Measurements from ENCODE around the gene SLC4A1.

Gene SLC4A1

DNA sequence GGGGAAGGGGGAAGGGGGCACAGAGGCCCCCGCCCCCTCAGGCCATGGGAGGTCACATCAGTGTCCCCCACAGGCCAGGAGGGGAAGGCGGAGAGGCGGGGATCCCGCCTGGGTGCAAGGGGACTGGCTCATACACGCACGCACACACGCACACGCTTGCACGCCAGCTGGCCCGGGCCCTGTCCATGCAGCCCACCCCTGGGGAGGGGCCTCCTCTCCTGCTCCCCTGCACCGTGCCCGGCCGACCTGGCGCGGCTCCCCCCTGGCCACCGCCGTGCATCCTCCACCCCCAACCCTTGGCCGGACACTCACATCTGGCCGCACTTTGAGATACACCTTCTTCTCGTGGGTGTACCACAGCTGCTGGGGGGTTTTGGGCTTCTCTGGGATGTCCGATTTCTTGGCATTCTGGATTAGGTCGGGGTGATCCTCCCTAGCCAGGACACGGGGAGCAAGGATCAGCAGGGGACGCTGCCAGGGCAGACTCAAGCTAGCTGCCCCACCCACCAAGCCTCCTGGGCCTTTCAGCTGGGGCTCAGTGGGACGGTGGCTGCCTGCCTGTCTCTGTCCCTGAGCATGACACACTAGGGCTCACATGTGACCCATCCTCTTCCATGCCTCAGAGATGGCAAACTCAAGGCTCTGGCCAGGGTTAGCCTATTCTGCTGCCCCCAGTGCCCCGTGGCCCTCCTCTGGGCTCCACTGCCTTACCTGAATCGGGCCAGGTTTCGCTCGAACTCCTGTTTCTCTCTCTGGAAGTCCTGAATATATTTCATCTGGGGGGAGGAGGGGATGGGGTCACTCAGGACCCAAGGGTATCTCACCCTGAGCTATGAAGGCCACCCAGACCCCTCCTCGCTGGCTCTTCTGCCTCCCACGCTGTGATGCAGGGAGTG lies 55.2 kb downstream of the SLC4A1 start:
- no peak for DNase-seq (ENCODE audit: low read depth)
- TF ChIP-seq, protein P1, sequence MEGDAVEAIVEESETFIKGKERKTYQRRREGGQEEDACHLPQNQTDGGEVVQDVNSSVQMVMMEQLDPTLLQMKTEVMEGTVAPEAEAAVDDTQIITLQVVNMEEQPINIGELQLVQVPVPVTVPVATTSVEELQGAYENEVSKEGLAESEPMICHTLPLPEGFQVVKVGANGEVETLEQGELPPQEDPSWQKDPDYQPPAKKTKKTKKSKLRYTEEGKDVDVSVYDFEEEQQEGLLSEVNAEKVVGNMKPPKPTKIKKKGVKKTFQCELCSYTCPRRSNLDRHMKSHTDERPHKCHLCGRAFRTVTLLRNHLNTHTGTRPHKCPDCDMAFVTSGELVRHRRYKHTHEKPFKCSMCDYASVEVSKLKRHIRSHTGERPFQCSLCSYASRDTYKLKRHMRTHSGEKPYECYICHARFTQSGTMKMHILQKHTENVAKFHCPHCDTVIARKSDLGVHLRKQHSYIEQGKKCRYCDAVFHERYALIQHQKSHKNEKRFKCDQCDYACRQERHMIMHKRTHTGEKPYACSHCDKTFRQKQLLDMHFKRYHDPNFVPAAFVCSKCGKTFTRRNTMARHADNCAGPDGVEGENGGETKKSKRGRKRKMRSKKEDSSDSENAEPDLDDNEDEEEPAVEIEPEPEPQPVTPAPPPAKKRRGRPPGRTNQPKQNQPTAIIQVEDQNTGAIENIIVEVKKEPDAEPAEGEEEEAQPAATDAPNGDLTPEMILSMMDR (IDR thresholded peaks at IDR 0.05; ENCODE audit: control insufficient read depth, extremely low read depth, insufficient read depth) = no peak
- no peak overlapping the region for H3K4me3 ChIP-seq (ENCODE audit: low read depth, low read length)

DNA sequence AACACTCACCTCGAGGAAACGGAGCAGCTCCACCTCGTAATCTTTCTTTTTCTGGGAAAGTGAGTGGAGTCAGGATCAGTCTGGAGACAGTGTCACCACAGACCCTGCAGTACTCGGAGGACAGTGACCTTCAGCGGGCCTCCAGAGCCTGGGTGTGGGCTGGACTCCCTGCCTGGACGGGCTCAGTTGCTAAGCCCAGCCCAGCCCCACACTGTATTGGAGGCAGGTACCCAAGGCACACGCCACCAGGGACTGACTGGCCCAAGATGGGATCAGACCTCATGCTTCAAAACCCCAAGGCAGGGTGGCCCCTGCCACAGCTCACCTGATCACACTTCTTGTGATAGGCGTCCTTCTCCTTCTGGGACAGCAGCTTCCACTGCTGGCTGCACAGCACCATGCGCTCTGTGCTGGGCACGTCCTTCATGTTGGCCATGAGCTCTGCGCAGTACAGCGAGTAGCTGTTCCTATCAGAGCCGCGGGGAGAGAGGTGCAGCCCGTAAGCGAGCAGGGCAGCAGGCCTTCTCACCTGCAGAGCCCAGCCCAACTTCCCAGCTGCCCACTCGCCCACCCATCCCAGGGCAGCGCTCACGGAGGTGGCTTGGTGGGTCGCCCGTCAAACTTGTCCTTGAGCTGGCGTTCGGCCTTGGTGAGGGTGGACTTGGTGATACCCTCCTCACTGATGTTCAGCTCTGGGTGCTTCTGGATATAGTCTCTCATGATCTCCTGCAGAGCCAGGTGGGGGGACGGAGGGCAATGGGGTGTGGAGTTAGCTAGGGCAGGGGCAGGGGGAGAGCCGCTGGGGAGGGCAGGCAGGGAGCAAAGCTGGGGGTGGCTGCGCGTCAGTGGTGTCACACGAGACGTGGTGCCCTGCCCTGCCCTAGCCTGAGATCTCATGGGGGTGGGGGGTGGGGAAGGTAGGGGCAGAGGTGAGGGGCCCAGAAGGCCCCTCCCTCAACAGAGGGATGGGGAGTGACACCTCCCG lies 56.4 kb downstream of the SLC4A1 start:
- DNase-seq (ENCODE audit: low read depth) = no peak
- TF ChIP-seq, protein P1 (IDR thresholded peaks at IDR 0.05; ENCODE audit: control insufficient read depth, extremely low read depth, insufficient read depth) = no peak
- no peak overlapping the region for H3K4me3 ChIP-seq (ENCODE audit: low read depth, low read length)

DNA sequence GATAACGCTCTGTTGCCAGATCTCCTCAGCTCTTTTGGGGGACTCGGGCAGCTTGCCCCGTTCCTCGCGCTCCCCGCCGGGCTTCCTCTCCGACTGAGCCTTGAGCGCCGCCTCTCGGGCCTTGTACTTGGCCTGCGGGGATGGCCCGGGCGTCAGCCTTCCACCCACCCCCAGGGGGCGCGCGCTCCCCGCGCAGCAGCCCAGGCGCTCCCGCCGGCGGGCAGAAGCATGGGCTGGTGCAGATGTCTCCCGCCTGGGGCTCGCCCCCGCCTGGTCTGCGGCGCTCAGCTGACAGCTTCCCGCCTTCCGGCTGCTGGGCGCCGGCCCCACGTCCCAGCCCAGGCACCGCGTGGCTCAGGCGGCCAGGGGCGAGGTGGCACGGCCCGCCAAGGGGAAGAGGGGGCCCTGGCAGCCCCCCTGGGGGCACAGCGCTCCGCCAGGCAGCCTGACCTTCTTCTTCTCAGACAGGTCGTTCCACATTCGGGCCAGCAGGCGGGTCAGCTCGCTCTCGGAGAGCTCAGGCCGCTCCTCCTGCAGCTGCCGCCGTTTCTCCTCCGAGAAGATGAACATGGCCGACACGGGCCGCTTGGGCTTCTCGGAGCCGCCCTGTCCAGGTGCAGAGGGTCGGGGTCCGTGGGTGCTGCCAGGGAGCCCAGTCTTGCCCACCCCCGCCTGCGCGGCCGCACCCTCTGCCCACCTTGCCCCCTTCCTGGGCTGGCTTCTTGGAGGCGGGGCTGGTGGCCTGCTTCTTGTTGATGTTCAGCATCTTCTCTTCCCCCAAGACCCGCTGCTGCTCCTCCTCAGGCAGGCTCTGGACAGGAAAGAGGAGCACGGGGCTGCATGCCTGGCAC lies 57.4 kb downstream of the SLC4A1 start:
- TF ChIP-seq, protein P1 (IDR thresholded peaks at IDR 0.05; ENCODE audit: control insufficient read depth, extremely low read depth, insufficient read depth) = no peak
- no peak for DNase-seq (ENCODE audit: low read depth)
- H3K4me3 ChIP-seq (ENCODE audit: low read depth, low read length) = no peak overlapping the region

DNA sequence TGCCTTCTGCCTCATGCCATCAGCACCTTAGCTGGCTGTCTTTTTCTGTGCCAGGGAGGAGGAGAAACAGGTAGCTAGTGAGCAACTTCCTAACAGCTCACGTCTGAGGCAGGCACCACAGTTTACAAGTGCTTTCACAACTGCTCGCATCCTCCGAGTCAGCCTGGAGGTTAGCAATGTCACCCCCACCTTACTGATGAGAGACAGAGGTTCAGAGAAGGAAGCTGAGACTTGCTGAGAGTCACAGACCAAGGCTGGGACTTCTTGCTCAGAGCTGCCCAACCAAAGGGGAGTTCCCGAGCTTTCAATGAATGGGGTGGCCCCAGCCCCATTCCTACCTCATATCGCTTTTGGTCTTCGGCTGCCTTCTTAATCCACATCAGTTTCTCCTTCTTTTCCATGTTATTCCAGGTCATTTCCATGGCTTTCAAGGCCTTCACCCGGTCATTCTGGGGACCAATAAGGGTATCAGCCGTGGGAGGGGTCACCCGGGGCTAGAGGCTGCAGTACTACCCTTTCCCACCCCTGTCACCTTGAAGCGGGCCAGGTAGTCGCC lies 58.1 kb downstream of the SLC4A1 start:
- no peak for DNase-seq (ENCODE audit: low read depth)
- TF ChIP-seq, protein P1 (IDR thresholded peaks at IDR 0.05; ENCODE audit: control insufficient read depth, extremely low read depth, insufficient read depth) = no peak
- no peak overlapping the region for H3K4me3 ChIP-seq (ENCODE audit: low read depth, low read length)

DNA sequence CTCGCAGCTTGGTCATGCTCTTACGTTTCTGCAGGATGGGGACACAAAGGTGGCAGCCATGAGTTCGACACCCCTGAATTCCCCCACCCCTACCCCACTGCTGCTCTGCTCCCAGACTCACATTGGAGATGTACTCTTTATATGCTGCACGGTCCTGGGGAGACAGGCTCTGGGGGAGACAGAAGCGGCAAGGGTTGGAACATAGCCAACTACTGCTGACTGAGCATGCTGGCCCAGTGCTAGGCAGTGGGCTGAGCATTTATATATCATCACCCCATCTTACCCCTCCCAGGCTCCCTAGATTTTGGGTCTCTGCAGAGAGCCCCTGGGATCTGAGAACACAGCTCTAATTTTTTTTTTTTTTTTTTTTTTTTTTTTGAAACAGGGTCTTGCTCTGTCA lies 60.2 kb downstream of the SLC4A1 start:
- H3K4me3 ChIP-seq (ENCODE audit: low read depth, low read length) = no peak overlapping the region
- no peak for DNase-seq (ENCODE audit: low read depth)

More for the DNA sequence above, 60.2 kb downstream of the SLC4A1 start:
- TF ChIP-seq, protein P1 (IDR thresholded peaks at IDR 0.05; ENCODE audit: control insufficient read depth, extremely low read depth, insufficient read depth) = no peak

All from LNCaP clone FGC (cell line).